Activated naive CD8-positive, alpha-beta T cell treated with anti-CD3 and anti-CD28 coated beads for 36 hours (primary cell): ENCODE measurements around the gene TRAF7. TPM values are rescaled to one million over a fixed set of nuclear protein-coding genes. Genes with fewer than 3 reads are reported as not detected.
A peak's percentile ranks its signal among the peaks of the same experiment; 100 is the strongest.
"Not testable (repeated sequence)": the region's sequence is repeated elsewhere in the genome, so short reads cannot be mapped to it uniquely, and the experiment has no call there.

Experiments used
- DNase-seq: peaks from one replicate; pipeline ENCODE4 v3.0.0; 2021
- H3K27ac Mint-ChIP-seq: one replicate; pipeline ENCODE4 v1.8.0; 2022; ENCODE audit warnings: mild to moderate bottlenecking, moderate library complexity, mixed read lengths
- H3K27me3 Mint-ChIP-seq: one replicate; pipeline ENCODE4 v1.8.0; 2022; ENCODE audit warnings: mild to moderate bottlenecking, mixed read lengths
- H3K36me3 Mint-ChIP-seq: one replicate; pipeline ENCODE4 v1.8.0; 2021; ENCODE audit warnings: mild to moderate bottlenecking, mixed read lengths
- H3K4me1 Mint-ChIP-seq: one replicate; pipeline ENCODE4 v1.8.0; 2021; ENCODE audit warnings: mixed read lengths
- H3K4me3 Mint-ChIP-seq: one replicate; pipeline ENCODE4 v1.8.0; 2022; ENCODE audit warnings: mild to moderate bottlenecking, moderate library complexity, mixed read lengths
- H3K9me3 Mint-ChIP-seq: one replicate; pipeline ENCODE4 v1.8.0; 2022; ENCODE audit warnings: mixed read lengths
- total RNA-seq, 2 experiments: library from RNA; stranded (reverse); gene quantifications; one replicate each; pipeline ENCODE4 v1.2.3, GENCODE V29; 2021

TRAF7 gene
- total RNA-seq, 2 experiments from 2014 or later = 86.4 to 89.2 TPM

- H3K4me1 Mint-ChIP-seq, H3K27me3 Mint-ChIP-seq, H3K9me3 Mint-ChIP-seq, H3K4me3 Mint-ChIP-seq, H3K27ac Mint-ChIP-seq, H3K36me3 Mint-ChIP-seq, DNase-seq: not testable (repeated sequence)
Observed at GRCh38 chr16:2116428-2116827, 39.2 kb upstream of the TRAF7 start.

DNA sequence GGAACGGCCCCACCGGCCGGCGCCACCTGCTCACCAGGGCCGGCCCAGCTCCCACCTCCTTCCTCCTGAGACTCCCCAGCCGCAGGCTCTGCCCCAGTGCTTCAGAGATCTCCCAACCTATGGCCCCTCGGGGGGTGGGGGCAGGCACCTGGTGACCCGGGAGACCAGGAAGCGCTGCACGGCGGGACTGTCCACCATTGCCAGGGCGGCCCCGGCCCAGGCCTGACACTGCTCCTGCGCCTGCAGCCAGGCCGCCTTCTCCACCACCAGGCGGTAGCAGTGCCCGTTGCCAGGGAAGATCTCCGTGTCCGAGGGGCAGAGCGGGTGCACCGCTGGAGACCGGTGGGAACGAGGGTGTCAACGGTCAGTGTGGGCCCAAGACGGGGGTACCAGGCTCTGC, 38.2 kb upstream of the TRAF7 start:
- not testable (repeated sequence) for H3K27ac Mint-ChIP-seq, H3K27me3 Mint-ChIP-seq, H3K9me3 Mint-ChIP-seq, H3K4me1 Mint-ChIP-seq, H3K4me3 Mint-ChIP-seq, H3K36me3 Mint-ChIP-seq, DNase-seq

DNA sequence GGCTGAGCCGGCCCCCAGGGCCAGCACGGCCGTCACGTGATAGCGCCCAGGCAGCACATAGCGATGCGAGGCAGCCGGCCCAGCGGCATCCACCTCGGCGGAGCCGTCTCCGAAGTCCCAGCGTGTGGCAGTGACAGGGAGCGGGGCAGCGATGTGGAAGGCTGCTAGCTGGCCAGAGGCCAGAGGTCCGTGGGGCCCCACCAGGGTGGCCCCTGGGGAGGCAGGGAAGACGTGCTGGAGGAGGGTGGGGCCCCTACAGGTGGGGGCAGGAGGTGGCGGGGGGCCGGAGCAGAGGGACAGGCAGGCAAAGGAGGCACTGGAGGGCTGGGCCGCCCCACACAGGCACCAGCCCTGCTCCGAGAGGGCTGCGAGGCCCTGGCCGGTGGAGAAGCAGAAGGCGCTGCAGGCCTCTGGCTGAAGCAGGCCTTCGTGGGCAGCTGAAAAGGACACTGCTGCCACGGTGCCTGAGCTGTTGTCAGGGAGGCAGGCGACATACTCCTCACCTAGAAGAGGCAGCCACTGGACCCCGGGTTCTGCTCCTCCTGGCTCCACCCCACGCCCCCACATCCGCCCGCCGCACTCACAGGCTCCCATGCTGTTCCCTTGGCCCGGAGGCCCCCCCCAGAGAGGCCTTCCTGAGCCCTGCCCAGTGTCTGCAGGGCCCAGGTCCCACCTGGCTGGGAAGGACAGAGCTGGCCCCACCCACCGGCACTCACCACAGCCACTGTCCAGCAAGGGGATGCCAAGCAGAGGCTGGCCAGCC, 37.4 kb upstream of the TRAF7 start:
- DNase-seq, H3K36me3 Mint-ChIP-seq, H3K4me3 Mint-ChIP-seq: not testable (repeated sequence)

GRCh38 chr16:2121325-2121724, 34.3 kb upstream of the TRAF7 start:
- DNase-seq, H3K4me3 Mint-ChIP-seq, H3K9me3 Mint-ChIP-seq, H3K27me3 Mint-ChIP-seq, H3K36me3 Mint-ChIP-seq, H3K27ac Mint-ChIP-seq, H3K4me1 Mint-ChIP-seq: not testable (repeated sequence)

More for the DNA sequence above, 37.4 kb upstream of the TRAF7 start:
- H3K27me3 Mint-ChIP-seq, H3K9me3 Mint-ChIP-seq, H3K4me1 Mint-ChIP-seq, H3K27ac Mint-ChIP-seq: not testable (repeated sequence)

GRCh38 chr16:2121853-2122252, 33.7 kb upstream of the TRAF7 start:
- DNase-seq = no peak
- Mint-ChIP-seq H3K4me1 (peaks cover 5% of the 10 kb centered on the region), H3K9me3 (no peaks in the 10 kb centered on the region)

GRCh38 chr16:2122429-2122828, 33.2 kb upstream of the TRAF7 start:
- Mint-ChIP-seq H3K9me3 (no peaks in the 10 kb centered on the region), H3K4me3 (no peak overlapping the region), H3K36me3 (no peaks in the 10 kb centered on the region), H3K27ac (no peak overlapping the region), H3K27me3 (no peaks in the 10 kb centered on the region), H3K4me1 (peaks cover 5% of the 10 kb centered on the region)
- DNase-seq = no peak

More at GRCh38 chr16:2121853-2122252, 33.7 kb upstream of the TRAF7 start:
- Mint-ChIP-seq H3K27me3 (no peaks in the 10 kb centered on the region), H3K36me3 (no peaks in the 10 kb centered on the region), H3K27ac (no peak overlapping the region), H3K4me3 (no peak overlapping the region)

GRCh38 chr16:2122934-2123683, 32.5 kb upstream of the TRAF7 start:
- H3K4me3 Mint-ChIP-seq, H3K27ac Mint-ChIP-seq, H3K27me3 Mint-ChIP-seq, H3K36me3 Mint-ChIP-seq, H3K4me1 Mint-ChIP-seq, DNase-seq, H3K9me3 Mint-ChIP-seq: not testable (repeated sequence)

- peaks cover 10% of the 10 kb centered on the region for H3K4me1 Mint-ChIP-seq
- not testable (repeated sequence) for H3K27me3 Mint-ChIP-seq, H3K27ac Mint-ChIP-seq, H3K4me3 Mint-ChIP-seq, H3K9me3 Mint-ChIP-seq, H3K36me3 Mint-ChIP-seq, DNase-seq
Observed at GRCh38 chr16:2123706-2124376, 31.7 kb upstream of the TRAF7 start.

DNA sequence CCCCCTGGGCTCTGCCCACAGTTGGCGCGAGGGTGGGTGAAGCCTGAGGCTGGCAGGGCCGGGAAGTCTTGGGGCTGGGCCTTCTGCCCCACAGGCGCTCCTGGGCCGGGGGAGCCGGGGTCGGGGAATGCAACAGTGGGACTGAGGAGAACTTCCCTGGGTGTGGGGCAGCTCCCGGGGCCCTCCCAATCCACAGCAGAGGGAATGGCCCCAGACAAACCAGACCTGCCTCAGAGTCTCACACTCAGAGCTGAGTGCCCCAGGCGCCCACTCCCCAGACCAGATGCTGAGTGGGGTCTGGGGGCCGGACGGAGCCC, 31.2 kb upstream of the TRAF7 start:
- DNase-seq, H3K27ac Mint-ChIP-seq, H3K27me3 Mint-ChIP-seq: not testable (repeated sequence)

GRCh38 chr16:2124694-2125444, 30.7 kb upstream of the TRAF7 start:
- not testable (repeated sequence) for H3K36me3 Mint-ChIP-seq, H3K4me3 Mint-ChIP-seq, DNase-seq, H3K27ac Mint-ChIP-seq, H3K9me3 Mint-ChIP-seq, H3K27me3 Mint-ChIP-seq
- H3K4me1 Mint-ChIP-seq = peaks cover 15% of the 10 kb centered on the region

More for the DNA sequence above, 31.2 kb upstream of the TRAF7 start:
- peaks cover 13% of the 10 kb centered on the region for H3K4me1 Mint-ChIP-seq
- not testable (repeated sequence) for H3K9me3 Mint-ChIP-seq, H3K36me3 Mint-ChIP-seq, H3K4me3 Mint-ChIP-seq

DNA sequence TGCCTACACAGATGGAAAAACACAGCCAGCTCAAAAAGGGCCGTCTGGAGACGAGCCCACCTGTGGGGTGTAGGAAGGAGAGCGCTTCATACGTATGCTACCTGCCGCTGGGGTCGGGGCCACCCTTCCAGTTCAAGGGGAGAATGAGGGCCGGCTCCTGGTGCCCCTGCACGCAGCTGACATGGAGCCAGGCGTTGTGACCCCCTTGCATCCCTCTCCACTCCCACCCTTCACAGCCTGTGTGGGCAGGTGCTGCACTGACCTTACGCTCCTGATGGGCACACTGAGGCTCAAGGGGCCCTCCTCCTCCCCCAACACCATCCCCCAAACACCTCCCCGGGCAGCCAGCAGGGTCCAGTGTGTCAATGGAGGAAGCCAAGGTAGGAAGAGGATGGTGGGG, 30.0 kb upstream of the TRAF7 start:
- not testable (repeated sequence) for H3K27me3 Mint-ChIP-seq, H3K36me3 Mint-ChIP-seq, DNase-seq, H3K9me3 Mint-ChIP-seq, H3K4me3 Mint-ChIP-seq, H3K27ac Mint-ChIP-seq
- peaks cover 13% of the 10 kb centered on the region for H3K4me1 Mint-ChIP-seq

DNA sequence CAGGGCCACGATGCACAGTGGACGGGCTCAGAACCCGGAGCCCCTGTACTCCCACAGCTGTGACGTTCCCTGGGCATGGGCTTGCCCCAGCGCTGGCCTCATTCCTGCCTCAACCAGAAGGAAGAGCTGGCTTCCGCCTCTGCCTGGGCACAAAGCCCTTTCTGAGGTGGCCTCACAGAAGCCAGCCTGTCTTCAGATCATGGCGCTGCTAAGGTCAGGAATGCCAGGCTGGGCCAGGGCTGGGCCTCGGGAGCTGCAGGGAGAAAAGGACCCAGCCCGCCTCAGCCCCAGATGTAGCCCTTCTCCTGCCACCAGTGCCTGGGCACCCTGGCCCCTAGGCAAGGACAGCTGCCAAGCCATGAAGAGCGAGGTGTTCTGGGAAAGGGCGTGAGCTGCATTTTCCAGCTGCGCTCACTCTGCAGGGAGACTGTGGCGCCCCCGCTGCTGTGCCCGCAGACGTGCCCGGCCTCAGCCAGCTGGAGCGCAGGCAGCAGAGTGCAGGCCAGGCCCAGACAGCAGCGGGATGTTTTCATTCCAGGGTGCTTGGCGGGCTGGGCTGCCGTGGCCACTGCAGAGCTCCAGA, 29.3 kb upstream of the TRAF7 start:
- H3K9me3 Mint-ChIP-seq, DNase-seq, H3K27me3 Mint-ChIP-seq, H3K4me3 Mint-ChIP-seq, H3K36me3 Mint-ChIP-seq, H3K27ac Mint-ChIP-seq: not testable (repeated sequence)
- peaks cover 13% of the 10 kb centered on the region for H3K4me1 Mint-ChIP-seq

DNA sequence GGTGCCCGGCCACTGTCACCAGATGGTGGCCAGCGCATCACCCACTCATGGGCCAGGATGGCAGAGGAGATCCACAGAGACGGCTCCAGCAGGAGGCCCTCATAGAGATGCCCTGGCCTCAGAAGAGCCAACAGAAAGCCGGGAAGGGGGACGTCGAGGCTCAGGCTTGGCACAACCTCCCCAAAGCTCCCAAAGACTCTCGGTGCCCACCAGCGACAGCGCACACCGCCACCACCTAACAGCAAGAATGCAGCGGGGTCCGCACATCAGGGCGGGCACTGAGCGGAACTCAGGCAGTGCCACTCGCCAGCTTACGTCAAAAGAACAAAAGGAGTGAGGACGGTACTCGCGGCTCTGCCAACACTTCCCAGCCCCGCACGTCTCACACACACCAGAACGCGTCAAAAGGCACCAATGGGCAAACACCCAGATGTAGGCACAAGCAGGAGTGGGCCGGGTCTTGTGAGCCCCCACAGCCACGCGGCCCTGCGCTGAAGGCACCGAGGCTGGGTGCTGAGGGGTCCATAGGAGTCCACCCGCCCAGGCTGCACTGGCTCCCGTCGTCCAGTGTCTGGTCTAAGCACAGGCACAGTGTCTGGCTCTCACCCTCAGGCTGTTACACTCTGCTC, 28.5 kb upstream of the TRAF7 start:
- not testable (repeated sequence) for H3K4me3 Mint-ChIP-seq, H3K9me3 Mint-ChIP-seq

DNA sequence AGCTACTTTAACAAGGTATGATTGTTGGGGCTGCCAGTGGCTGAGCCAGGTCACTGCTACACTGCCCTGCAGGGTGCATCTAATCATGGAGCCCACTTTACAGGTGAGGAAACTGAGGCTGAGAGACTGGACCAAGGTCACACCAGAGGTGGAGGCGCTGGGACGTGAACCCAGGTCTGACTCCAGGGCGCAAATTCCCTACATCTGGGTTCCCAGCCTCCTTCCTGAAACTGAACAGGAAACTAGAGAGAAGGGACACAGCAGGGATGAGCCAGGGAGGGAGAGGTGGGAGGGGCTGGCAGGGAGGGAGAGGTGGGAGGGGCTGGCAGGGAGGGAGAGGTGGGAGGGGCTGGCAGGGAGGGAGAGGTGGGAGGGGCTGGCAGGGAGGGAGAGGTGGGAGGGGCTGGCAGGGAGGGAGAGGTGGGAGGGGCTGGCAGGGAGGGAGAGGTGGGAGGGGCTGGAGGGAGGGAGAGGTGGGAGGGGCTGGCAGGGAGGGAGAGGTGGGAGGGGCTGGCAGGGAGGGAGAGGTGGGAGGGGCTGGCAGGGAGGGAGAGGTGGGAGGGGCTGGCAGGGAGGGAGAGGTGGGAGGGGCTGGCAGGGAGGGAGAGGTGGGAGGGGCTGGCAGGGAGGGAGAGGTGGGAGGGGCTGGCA, 27.8 kb upstream of the TRAF7 start:
- DNase-seq, H3K4me3 Mint-ChIP-seq, H3K9me3 Mint-ChIP-seq, H3K36me3 Mint-ChIP-seq, H3K27me3 Mint-ChIP-seq, H3K27ac Mint-ChIP-seq: not testable (repeated sequence)
- peaks cover 13% of the 10 kb centered on the region for H3K4me1 Mint-ChIP-seq

More for the DNA sequence above, 28.5 kb upstream of the TRAF7 start:
- H3K27ac Mint-ChIP-seq = peak overlapping the region; percentile 42
- H3K4me1 Mint-ChIP-seq = peaks cover 13% of the 10 kb centered on the region
- H3K36me3 Mint-ChIP-seq, DNase-seq, H3K27me3 Mint-ChIP-seq: not testable (repeated sequence)
